ENCODE results near the gene TMEM120A.
A peak's percentile ranks its signal among the peaks of the same experiment; 100 is the strongest.

Gene TMEM120A

GRCh38 chr7:75993689-75994387, 557 bp downstream of the TMEM120A start:
- DNase-seq: peak; percentile 85

GRCh38 chr7:75992083-75992755, 2.2 kb downstream of the TMEM120A start:
- no peak for DNase-seq

- DNase-seq: peak; percentile 45
Observed at GRCh38 chr7:75991531-75992082, 2.8 kb downstream of the TMEM120A start.

GRCh38 chr7:75989500-75990388, 4.7 kb downstream of the TMEM120A start:
- DNase-seq: peak; percentile 66

- peak; percentile 59 for DNase-seq
Observed at GRCh38 chr7:75988568-75989499, 5.6 kb downstream of the TMEM120A start.

- DNase-seq: no peak
Observed at GRCh38 chr7:75987805-75988567, 6.4 kb downstream of the TMEM120A start.

GRCh38 chr7:75987026-75987804, 7.2 kb downstream of the TMEM120A start:
- no peak for DNase-seq

GRCh38 chr7:75986147-75986781, 8.1 kb downstream of the TMEM120A start:
- DNase-seq: no peak

GRCh38 chr7:75985518-75986146, 8.8 kb downstream of the TMEM120A start:
- DNase-seq: no peak

GRCh38 chr7:75985009-75985517, 9.3 kb downstream of the TMEM120A start:
- DNase-seq: no peak

GRCh38 chr7:75984130-75985008, 10.0 kb downstream of the TMEM120A start:
- DNase-seq: no peak

- no peak for DNase-seq
Observed at GRCh38 chr7:75983471-75984129, 10.8 kb downstream of the TMEM120A start.

GRCh38 chr7:75982306-75983064, 11.9 kb downstream of the TMEM120A start:
- DNase-seq: no peak

- DNase-seq: no peak
Observed at GRCh38 chr7:75981453-75982305, 12.7 kb downstream of the TMEM120A start.

- DNase-seq: no peak
Observed at GRCh38 chr7:75981203-75981452, 13.3 kb downstream of the TMEM120A start.

All from DMS53 (cell line).